Measurements from ENCODE around the gene CEP350. TPM values are rescaled to one million over a fixed set of nuclear protein-coding genes. Genes with fewer than 3 reads are reported as not detected.
A peak's percentile ranks its signal among the peaks of the same experiment; 100 is the strongest.

CEP350 gene
- total and polyA plus RNA-seq, 2 of the 4 experiments (the other 2 are of a cell fraction) = 5.0 to 36.4 TPM

- intact Hi-C loops (cut with micrococcal nuclease) (no loop called here), in situ Hi-C loops (cut with MboI; ENCODE audit: low sequenced_read_pairs) (loop anchor here (5.0 kb wide), 1 partner anchor 63 kb away; no protein-coding TSS in a partner anchor), dilution Hi-C loops (cut with HindIII; ENCODE audit: low sequenced_read_pairs, unreplicated experiment) (no loop called here)
- WGBS, 2 experiments (ENCODE audit: extremely low coverage in 2 of 2, insufficient read length in 1 of 2) = no CpG with 5 or more reads among the region's 3 CpGs
- Histone ChIP-seq H3K4me1 (ENCODE audit: control insufficient read depth, insufficient read depth, low read length) (peaks cover 22% of the 10 kb centered on the region), H3K9ac (ENCODE audit: low read depth, low read length) (no peak overlapping the region), H3K23ac (ENCODE audit: low read depth, low read length) (peak overlapping the region; percentile 43; the same call in 1 of the 2 replicates), H3K9me1 (ENCODE audit: insufficient read depth, low read length) (peaks cover 7% of the 10 kb centered on the region), H3K27ac (ENCODE audit: insufficient read depth, low read length) (peak overlapping the region; percentile 79; the same call in 1 of the 2 replicates), H3K9me3 (ENCODE audit: control insufficient read depth, insufficient read depth, low read length) (no peaks in the 10 kb centered on the region), H3K79me1 (ENCODE audit: low read depth in 1 of 2, low read length in 2 of 2) (peaks cover 0 to 14% of the 10 kb centered on the region in 2 experiments; a peak in 2 of 4 replicates), H3K36me3 (ENCODE audit: control insufficient read depth, insufficient read depth, low read length) (peaks cover 19% of the 10 kb centered on the region), H2AFZ (replicated peaks; ENCODE audit: low read length, poor library complexity) (no peak overlapping the region), H2BK120ac (ENCODE audit: low read depth, low read length) (peak overlapping the region; percentile 50), H2BK5ac (ENCODE audit: low read depth, low read length, poor library complexity, severe bottlenecking) (peak overlapping the region; percentile 94), H2BK20ac (ENCODE audit: low read depth, low read length) (peak overlapping the region; percentile 87; the same call in 1 of the 2 replicates), H4K8ac (ENCODE audit: low read depth in 2 of 2, low read length in 2 of 2) (peak overlapping the region in 1 of 2 experiments; percentile 20; a peak in 2 of 4 replicates), H4K91ac (ENCODE audit: insufficient read depth, low read depth, low read length) (no peak overlapping the region), H3K14ac (replicated peaks; ENCODE audit: low read depth, low read length) (peak overlapping the region; percentile 61; the same call in 1 of the 2 replicates), H3K4me2 (ENCODE audit: low read depth, low read length) (no peak overlapping the region; the same call in 1 of the 2 replicates), H3K56ac (ENCODE audit: extremely low read depth, insufficient read depth, low read length) (no peak overlapping the region), H3K18ac (ENCODE audit: low read depth, low read length) (peak overlapping the region; percentile 95), H3K4me3 (ENCODE audit: insufficient read depth, low read depth, low read length) (no peak overlapping the region), H2AK9ac (replicated peaks; ENCODE audit: low read depth, low read length, poor library complexity) (no peak overlapping the region), H3K27me3 (ENCODE audit: control insufficient read depth, insufficient read depth, low read length) (no peaks in the 10 kb centered on the region), H4K5ac (ENCODE audit: low read depth, low read length) (peak overlapping the region; percentile 94; the same call in 1 of the 2 replicates), H3K4ac (ENCODE audit: low read depth, low read length) (peak overlapping the region; percentile 50; the same call in 1 of the 2 replicates), H4K20me1 (ENCODE audit: insufficient read depth, low read length) (peaks cover 3% of the 10 kb centered on the region; the same call in 1 of the 2 replicates), H2BK15ac (ENCODE audit: low read depth, low read length) (0 out of 3 replicates have a peak overlapping the region, but pooled peaks have one; percentile 4), H2AK5ac (ENCODE audit: low read depth, low read length) (0 out of 2 replicates have a peak overlapping the region, but pooled peaks have one; percentile 19)
- peak; percentile 47 for ATAC-seq (ENCODE audit: low read depth)
- ChIA-PET CTCF (interaction anchor here (1.0 kb wide), 1 partner anchor 9 kb away, joined by 3 read pairs; no protein-coding TSS in a partner anchor), POLR2A (ENCODE audit: unreplicated experiment) (no interaction called here)
- TF ChIP-seq RCOR1 (IDR thresholded peaks at IDR 0.05; ENCODE audit: insufficient replicate concordance, low read length) = no peak
- peak; percentile 51 for TF ChIP-seq MAFK (IDR thresholded peaks at IDR 0.05; ENCODE audit: low read depth, low read length)
- DNase-seq = peak; percentile 68
- BruUV-seq (replicated peaks) = no TSS peak
Measured at GRCh38 chr1:180094705-180095295, 140.2 kb downstream of the CEP350 start.
